Naive thymus-derived CD4-positive, alpha-beta T cell (primary cell): Measurements from ENCODE around the gene OR5H2. TPM values are rescaled to one million over a fixed set of nuclear protein-coding genes. Genes with fewer than 3 reads are reported as not detected.

Experiments
- ATAC-seq: fragments of 150-1000 bp; cut with Tn5 transposase; 2 replicates; pipeline ENCODE4 v1.10.0; 2021; ENCODE audit warnings: mild to moderate bottlenecking, moderate library complexity
- CTCF ChIA-PET: fragments of 350-600 bp; sonication (Branson Sonifier 250); formaldehyde crosslinking; loops from one replicate; lab custom pipeline; 2021; ENCODE audit warnings: antibody characterized with exemption; lab: Charles Lee
- POLR2A ChIA-PET: fragments of 350-600 bp; sonication (Branson Sonifier 250); formaldehyde crosslinking; loops from one replicate; lab custom pipeline; 2021; ENCODE audit warnings: antibody characterized with exemption, inconsistent platforms; lab: Charles Lee
- DNase-seq, 9 donors: peaks; one replicate each; pipeline versions ENCODE4 v3.0.0 to v3.0.0-alpha.2; 2020 to 2022; ENCODE audit warnings: mixed read lengths in 1 of 9
- H3K27ac ChIP-seq: one replicate; pipeline ENCODE4 v1.7.0; 2013; ENCODE audit warnings: mild to moderate bottlenecking, low read depth, low read length, moderate library complexity
- H3K27me3 ChIP-seq, 2 donors: one replicate each; pipeline ENCODE4 v1.7.0; 2013; ENCODE audit warnings: low read length in 2 of 2, mild to moderate bottlenecking in 2 of 2, moderate library complexity in 2 of 2; ENCODE audit not compliant: control insufficient read depth in 2 of 2, insufficient read depth in 2 of 2
- H3K36me3 ChIP-seq, 3 experiments: 1 replicate in 2 of 3; 2 replicates in 1 of 3; pipeline ENCODE4 v1.7.0; 2013; ENCODE audit warnings: low read length in 3 of 3, mild to moderate bottlenecking in 3 of 3, moderate library complexity in 1 of 3; ENCODE audit not compliant: insufficient read depth in 3 of 3, control insufficient read depth in 2 of 3
- H3K4me1 ChIP-seq, 2 donors: one replicate each; pipeline ENCODE4 v1.7.0; 2013; ENCODE audit warnings: low read length in 2 of 2, mild to moderate bottlenecking in 2 of 2, moderate library complexity in 1 of 2; ENCODE audit not compliant: control insufficient read depth in 2 of 2, insufficient read depth in 2 of 2
- H3K4me3 ChIP-seq: 2 replicates; pipeline ENCODE4 v1.7.0; 2013; ENCODE audit warnings: mild to moderate bottlenecking, low read length
- H3K9me3 ChIP-seq, 3 experiments: 1 replicate in 2 of 3; 2 replicates in 1 of 3; pipeline ENCODE4 v1.7.0; 2013; ENCODE audit warnings: low read length in 3 of 3; ENCODE audit not compliant: control insufficient read depth in 2 of 3
- H3K27ac Mint-ChIP-seq, 9 donors: one replicate each; pipeline ENCODE4 v1.8.0; 2020 to 2022; ENCODE audit warnings: mixed read lengths in 9 of 9, mild to moderate bottlenecking in 8 of 9, moderate library complexity in 5 of 9, inconsistent platforms in 2 of 9
- H3K27me3 Mint-ChIP-seq, 5 donors: one replicate each; pipeline ENCODE4 v1.8.0; 2021 to 2022; ENCODE audit warnings: mixed read lengths in 5 of 5, mild to moderate bottlenecking in 1 of 5
- H3K36me3 Mint-ChIP-seq, 5 donors: one replicate each; pipeline ENCODE4 v1.8.0; 2020 to 2022; ENCODE audit warnings: mixed read lengths in 5 of 5, mild to moderate bottlenecking in 3 of 5, inconsistent platforms in 1 of 5
- H3K4me1 Mint-ChIP-seq, 7 donors: one replicate each; pipeline ENCODE4 v1.8.0; 2020 to 2022; ENCODE audit warnings: mixed read lengths in 7 of 7, mild to moderate bottlenecking in 3 of 7, inconsistent platforms in 1 of 7
- H3K4me3 Mint-ChIP-seq, 10 donors: one replicate each; pipeline ENCODE4 v1.8.0; 2020 to 2022; ENCODE audit warnings: mild to moderate bottlenecking in 10 of 10, mixed read lengths in 10 of 10, moderate library complexity in 6 of 10, inconsistent platforms in 2 of 10
- H3K9me3 Mint-ChIP-seq, 11 donors: one replicate each; pipeline ENCODE4 v1.8.0; 2020 to 2022; ENCODE audit warnings: mixed read lengths in 11 of 11, mild to moderate bottlenecking in 4 of 11, inconsistent platforms in 1 of 11, moderate library complexity in 1 of 11
- intact Hi-C, 2 donors: fragments of 100-400 bp; cut with micrococcal nuclease; formaldehyde crosslinking; loops; one replicate each; pipeline ENCODE4 v1.15.1; 2023
- polyA plus RNA-seq, 2 donors: library from polyadenylated mRNA; unstranded; fragments of 300-500 nt; fragmentation: Illumina TruSeq; gene quantifications; one replicate each; pipeline ENCODE4 v1.2.3, GENCODE V29; 2021
- total RNA-seq, 6 experiments: library from RNA in 5 of 6; stranded (reverse) in 5 of 6; gene quantifications; 1 replicate in 5 of 6; 2 replicates in 1 of 6; pipeline ENCODE4 v1.2.3 and lab custom pipeline; 2021 to 2026

The OR5H2 gene
- total and polyA plus RNA-seq, 7 experiments from 2014 or later: not detected

DNA sequence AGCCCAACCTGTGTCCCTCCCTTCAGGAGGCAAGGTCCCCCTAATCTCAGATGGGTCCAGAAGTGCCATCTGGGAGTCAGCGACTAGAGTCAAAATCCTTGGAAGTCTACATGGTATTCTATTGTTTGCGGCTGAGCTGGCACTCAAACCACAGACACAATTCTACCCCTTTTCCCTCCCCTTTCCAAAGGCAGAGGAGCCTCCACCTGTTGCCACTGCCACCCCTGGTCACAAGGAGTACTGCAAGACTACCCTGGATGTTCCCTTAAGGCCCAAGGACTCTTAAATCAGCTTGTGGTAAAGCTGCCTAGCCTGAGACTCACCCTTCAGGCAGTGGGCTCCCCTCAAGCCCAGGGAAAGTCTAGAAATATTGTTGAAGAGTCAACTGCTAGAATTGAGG, 22.6 kb upstream of the OR5H2 start:
- DNase-seq (no peak), ATAC-seq (no peak)
- intact Hi-C loops: no loop called here
- H3K9me3 Mint-ChIP-seq: peaks cover 0 to 10% (median 6%) of the 10 kb centered on the region in 11 donors
- H3K27ac Mint-ChIP-seq: no peak overlapping the region
- H3K4me3 Mint-ChIP-seq: no peak overlapping the region
- H3K27me3 ChIP-seq: no peaks in the 10 kb centered on the region
- H3K4me1 Mint-ChIP-seq: no peaks in the 10 kb centered on the region
- H3K9me3 ChIP-seq: no peaks in the 10 kb centered on the region
- H3K36me3 Mint-ChIP-seq: no peaks in the 10 kb centered on the region
- ChIA-PET POLR2A (no interaction called here), CTCF (no interaction called here)
- H3K36me3 ChIP-seq: no peaks in the 10 kb centered on the region
- no peaks in the 10 kb centered on the region for H3K4me1 ChIP-seq
- H3K27ac ChIP-seq: no peak overlapping the region
- H3K4me3 ChIP-seq: no peak overlapping the region
- H3K27me3 Mint-ChIP-seq: peaks cover 4 to 20% (median 7%) of the 10 kb centered on the region in 5 donors

DNA sequence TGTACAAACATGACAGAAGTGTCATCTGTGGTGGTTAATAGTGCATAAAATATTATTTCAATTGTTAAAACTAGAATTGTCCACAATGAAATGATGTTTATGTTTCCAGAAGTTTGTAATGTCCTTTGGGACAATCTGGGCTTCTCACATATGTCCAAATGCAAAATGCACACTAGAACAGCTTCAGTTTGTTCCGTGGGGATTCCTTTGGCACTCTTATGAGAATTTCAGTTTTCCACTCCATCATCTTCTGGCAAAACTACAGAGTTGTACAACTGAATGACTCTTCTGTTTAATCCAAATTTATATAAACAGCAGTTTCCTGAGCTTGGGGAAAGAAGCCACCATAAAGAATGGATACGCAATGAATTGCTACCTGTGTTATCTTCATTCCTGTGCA, 20.3 kb upstream of the OR5H2 start:
- Histone ChIP-seq H3K4me3 (no peak overlapping the region), H3K9me3 (no peaks in the 10 kb centered on the region), H3K36me3 (no peaks in the 10 kb centered on the region), H3K4me1 (no peaks in the 10 kb centered on the region), H3K27ac (no peak overlapping the region), H3K27me3 (no peaks in the 10 kb centered on the region)
- Mint-ChIP-seq H3K4me1 (no peaks in the 10 kb centered on the region), H3K27ac (no peak overlapping the region), H3K9me3 (peaks cover 0 to 10% (median 6%) of the 10 kb centered on the region in 11 donors), H3K36me3 (no peaks in the 10 kb centered on the region), H3K4me3 (no peak overlapping the region), H3K27me3 (peaks cover 2 to 20% (median 7%) of the 10 kb centered on the region in 5 donors)
- CTCF ChIA-PET: no interaction called here
- DNase-seq (no peak), ATAC-seq (no peak)
- intact Hi-C loops: no loop called here
- POLR2A ChIA-PET: no interaction called here

DNA sequence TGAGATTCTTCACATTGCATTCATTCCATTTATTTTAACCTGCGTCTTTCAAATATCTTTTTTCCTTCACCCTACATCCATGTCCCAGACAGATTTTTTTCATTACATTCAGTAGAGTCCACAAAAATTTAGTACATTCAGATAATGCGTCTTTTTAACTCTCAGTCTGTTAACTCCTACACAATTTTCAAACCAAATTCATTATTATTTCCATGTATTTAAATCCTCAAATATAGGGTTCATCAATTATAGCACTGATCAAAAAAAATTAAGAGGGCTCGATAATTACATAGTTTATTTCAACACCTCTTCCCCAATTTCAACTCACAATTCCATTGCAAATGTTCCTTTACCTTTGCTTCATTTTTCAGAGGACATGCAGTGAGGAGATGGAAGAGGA, 18.4 kb upstream of the OR5H2 start, which contains the start of gene OR5H6:
Gene OR5H6, plus strand, starts transcription at position 301 of the 400 bp plus-strand sequence. Its CDS starts 89 bp downstream, at position 390.
- Mint-ChIP-seq H3K36me3 (no peaks in the 10 kb centered on the region), H3K4me3 (no peak within 1 kb of the TSS), H3K9me3 (peaks cover 0 to 14% (median 4%) of the 10 kb centered on the region in 11 donors), H3K27me3 (peaks cover 4 to 18% (median 7%) of the 10 kb centered on the region in 5 donors), H3K4me1 (no peaks in the 10 kb centered on the region), H3K27ac (no peak within 1 kb of the TSS)
- ChIA-PET POLR2A (no interaction called here), CTCF (no interaction called here)
- Histone ChIP-seq H3K9me3 (no peaks in the 10 kb centered on the region), H3K27ac (no peak within 1 kb of the TSS), H3K36me3 (no peaks in the 10 kb centered on the region), H3K27me3 (no peaks in the 10 kb centered on the region), H3K4me1 (no peaks in the 10 kb centered on the region), H3K4me3 (no peak within 1 kb of the TSS)
- DNase-seq (no peak), ATAC-seq (no peak)
- intact Hi-C loops: no loop called here

DNA sequence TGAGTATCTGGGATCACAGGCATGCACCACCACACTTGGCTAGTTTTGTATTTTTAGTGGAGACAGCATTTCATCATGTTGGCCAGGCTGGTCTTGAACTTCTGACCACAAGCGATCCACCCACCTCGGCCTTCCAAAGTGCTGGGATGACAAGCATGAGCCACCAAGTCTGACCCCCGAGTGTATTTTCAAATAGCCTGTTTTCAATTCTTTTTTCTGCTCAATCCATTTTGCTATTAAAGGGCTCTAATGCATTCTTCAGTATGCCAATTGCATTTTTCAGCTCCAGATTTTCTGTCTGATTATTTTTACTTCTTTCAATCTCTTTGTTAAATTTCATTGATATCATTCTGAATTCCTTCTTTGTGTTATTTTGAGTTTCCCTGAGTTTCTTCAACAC, 12.5 kb upstream of the OR5H2 start:
- peaks cover 4 to 14% (median 6%) of the 10 kb centered on the region in 5 donors for H3K27me3 Mint-ChIP-seq
- POLR2A ChIA-PET: no interaction called here
- H3K27ac Mint-ChIP-seq: no peak overlapping the region
- no peaks in the 10 kb centered on the region for H3K27me3 ChIP-seq
- H3K4me1 ChIP-seq: no peaks in the 10 kb centered on the region
- DNase-seq (no peak), ATAC-seq (no peak)
- CTCF ChIA-PET: no interaction called here
- intact Hi-C loops: no loop called here
- H3K9me3 ChIP-seq: peaks cover 0 to 5% (median 0%) of the 10 kb centered on the region in 3 experiments
- H3K36me3 Mint-ChIP-seq: peaks cover 0 to 8% (median 0%) of the 10 kb centered on the region in 5 donors
- no peak overlapping the region for H3K4me3 Mint-ChIP-seq
- H3K9me3 Mint-ChIP-seq: peaks cover 8 to 30% (median 19%) of the 10 kb centered on the region in 11 donors
- no peak overlapping the region for H3K27ac ChIP-seq
- no peaks in the 10 kb centered on the region for H3K36me3 ChIP-seq
- no peaks in the 10 kb centered on the region for H3K4me1 Mint-ChIP-seq
- H3K4me3 ChIP-seq: no peak overlapping the region

DNA sequence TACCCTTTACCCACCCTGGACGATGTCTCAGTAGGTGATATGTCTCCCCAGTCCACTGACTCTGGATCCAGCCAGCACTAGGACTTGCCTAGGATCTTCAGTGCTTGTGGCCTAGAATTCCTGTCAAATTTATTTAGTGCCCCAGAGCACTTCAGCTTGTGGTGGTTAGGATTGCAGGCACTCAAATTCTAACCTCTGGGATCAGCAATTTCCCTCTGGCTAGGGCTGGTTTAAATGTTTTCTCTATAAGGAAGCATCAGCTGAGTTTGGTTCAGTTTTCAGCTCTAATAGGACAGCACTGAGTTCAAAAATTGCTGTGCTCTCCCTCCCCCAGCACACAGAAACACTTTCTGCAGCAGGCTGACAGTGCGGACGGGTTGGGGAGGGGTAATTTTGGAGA, 10.2 kb upstream of the OR5H2 start:
- peaks cover 6 to 14% (median 9%) of the 10 kb centered on the region in 5 donors for H3K27me3 Mint-ChIP-seq
- H3K36me3 ChIP-seq: no peaks in the 10 kb centered on the region
- no peak overlapping the region for H3K27ac Mint-ChIP-seq

DNA sequence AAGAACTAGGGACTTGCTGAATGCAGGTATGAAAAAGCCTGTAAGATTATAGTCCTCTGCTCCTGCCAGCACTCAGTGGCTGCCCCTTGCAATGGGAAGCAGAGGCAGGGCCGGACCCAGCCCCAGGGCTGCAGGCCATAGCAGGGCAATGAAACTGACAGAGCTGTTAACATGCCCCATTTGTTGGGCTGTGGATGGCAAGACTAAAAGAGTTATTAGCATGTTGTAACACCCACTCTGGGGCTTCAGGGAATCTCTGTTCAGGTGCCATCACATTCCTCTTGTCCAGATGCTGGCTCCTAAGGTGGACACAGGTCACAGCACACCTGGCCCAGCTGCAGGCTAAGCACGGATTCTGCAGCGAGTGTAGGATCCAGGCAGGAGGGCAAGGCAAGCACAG, 7.4 kb upstream of the OR5H2 start:
- CTCF ChIA-PET: no interaction called here
- no peak overlapping the region for H3K4me3 ChIP-seq
- Mint-ChIP-seq H3K4me3 (no peak overlapping the region), H3K4me1 (no peaks in the 10 kb centered on the region), H3K27ac (no peak overlapping the region), H3K27me3 (peaks cover under 1 to 14% (median 9%) of the 10 kb centered on the region in 5 donors), H3K9me3 (peaks cover 4 to 12% (median 11%) of the 10 kb centered on the region in 11 donors), H3K36me3 (peaks cover 0 to 8% (median 0%) of the 10 kb centered on the region in 5 donors)
- DNase-seq: no peak
- H3K36me3 ChIP-seq: no peaks in the 10 kb centered on the region
- intact Hi-C loops: no loop called here
- H3K27ac ChIP-seq: no peak overlapping the region
- peaks cover 0 to under 1% (median 0%) of the 10 kb centered on the region in 3 experiments for H3K9me3 ChIP-seq
- POLR2A ChIA-PET: no interaction called here
- no peaks in the 10 kb centered on the region for H3K4me1 ChIP-seq
- no peak for ATAC-seq
- H3K27me3 ChIP-seq: no peaks in the 10 kb centered on the region

More for the DNA sequence above, 10.2 kb upstream of the OR5H2 start:
- POLR2A ChIA-PET: no interaction called here
- peaks cover 0 to 8% (median 0%) of the 10 kb centered on the region in 5 donors for H3K36me3 Mint-ChIP-seq
- intact Hi-C loops: no loop called here
- no peaks in the 10 kb centered on the region for H3K4me1 Mint-ChIP-seq
- H3K4me3 Mint-ChIP-seq: no peak overlapping the region
- H3K9me3 Mint-ChIP-seq: peaks cover 8 to 30% (median 19%) of the 10 kb centered on the region in 11 donors
- no peak overlapping the region for H3K27ac ChIP-seq
- H3K4me1 ChIP-seq: no peaks in the 10 kb centered on the region
- H3K27me3 ChIP-seq: no peaks in the 10 kb centered on the region
- H3K9me3 ChIP-seq: peaks cover 0 to 5% (median 0%) of the 10 kb centered on the region in 3 experiments
- DNase-seq: no peak
- no peak overlapping the region for H3K4me3 ChIP-seq
- ATAC-seq: no peak
- CTCF ChIA-PET: no interaction called here

DNA sequence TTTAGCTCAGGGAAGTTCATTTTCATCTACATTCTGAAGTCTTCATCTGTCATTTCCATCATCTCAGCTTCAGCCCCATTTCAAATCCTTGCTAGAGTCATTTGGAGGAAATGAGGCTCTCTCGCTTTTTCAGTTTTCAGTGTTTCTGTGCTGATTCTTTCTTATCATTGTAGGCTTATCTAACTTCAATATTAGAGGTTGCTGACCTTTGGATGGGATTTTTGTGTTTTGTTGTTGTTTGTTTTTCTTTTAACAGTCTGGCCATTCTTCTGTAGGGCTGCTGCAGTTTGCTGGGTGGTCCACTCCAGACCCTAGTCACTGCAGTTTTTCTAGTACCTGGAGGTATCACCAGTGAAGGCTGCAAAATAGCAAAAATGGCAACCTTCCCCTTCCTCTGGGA, 8.6 kb downstream of the OR5H2 start:
- Histone ChIP-seq H3K4me1 (no peaks in the 10 kb centered on the region), H3K9me3 (no peaks in the 10 kb centered on the region), H3K27me3 (no peaks in the 10 kb centered on the region), H3K36me3 (no peaks in the 10 kb centered on the region), H3K27ac (no peak overlapping the region), H3K4me3 (no peak overlapping the region)
- ChIA-PET POLR2A (no interaction called here), CTCF (no interaction called here)
- Mint-ChIP-seq H3K4me3 (no peak overlapping the region), H3K9me3 (peaks cover 0 to 9% (median 1%) of the 10 kb centered on the region in 11 donors), H3K27ac (no peak overlapping the region), H3K27me3 (peaks cover 6 to 30% (median 12%) of the 10 kb centered on the region in 5 donors), H3K36me3 (no peaks in the 10 kb centered on the region), H3K4me1 (no peaks in the 10 kb centered on the region)
- DNase-seq (no peak), ATAC-seq (no peak)
- intact Hi-C loops: no loop called here
